ENCODE measurements around the gene ATG3.
A peak's percentile ranks its signal among the peaks of the same experiment; 100 is the strongest.
"Not testable (repeated sequence)": the region's sequence is repeated elsewhere in the genome, so short reads cannot be mapped to it uniquely, and the experiment has no call there.

The ATG3 gene

DNA sequence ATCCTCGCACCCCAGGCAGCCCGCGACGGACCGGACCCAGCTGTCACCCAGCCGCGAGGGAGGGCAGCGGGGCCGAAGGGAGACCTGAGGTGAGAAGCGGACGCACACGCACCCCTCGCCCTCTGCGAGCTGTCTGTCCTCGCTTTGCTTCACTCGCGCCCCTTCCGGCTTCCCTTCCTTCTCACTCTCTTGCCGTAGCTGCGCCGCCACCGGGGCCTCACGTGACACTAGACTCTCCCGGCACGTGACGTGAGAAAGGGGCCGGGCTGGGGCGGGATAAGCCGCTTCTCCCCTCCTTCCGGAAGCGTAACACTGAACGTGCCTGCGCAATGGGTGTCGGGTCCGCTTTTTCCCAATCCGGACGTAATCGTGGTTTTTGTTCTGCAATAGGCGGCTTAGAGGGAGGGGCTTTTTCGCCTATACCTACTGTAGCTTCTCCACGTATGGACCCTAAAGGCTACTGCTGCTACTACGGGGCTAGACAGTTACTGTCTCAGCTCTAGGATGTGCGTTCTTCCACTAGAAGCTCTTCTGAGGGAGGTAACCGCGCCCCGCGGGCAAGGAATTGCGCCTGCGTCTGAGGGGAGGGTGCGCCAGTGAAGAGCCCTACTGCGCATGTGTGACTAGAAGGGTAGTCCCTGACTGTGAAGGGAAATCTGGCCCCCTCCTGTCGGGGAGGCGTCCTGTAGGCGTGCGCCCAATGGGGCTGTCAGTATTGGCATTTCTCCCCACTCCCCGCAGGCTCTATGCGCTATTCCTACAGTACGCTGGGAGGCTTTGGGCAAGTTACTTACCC, at the start of gene ATG3, which contains the start of gene SLC35A5:
ATG3 (minus strand) TSS at position 229 of the 796 bp plus-strand sequence. CDS start 434 bp downstream, outside the sequence.
SLC35A5 (plus strand) TSS at position 312 of the 796 bp plus-strand sequence. CDS start 1,359 bp downstream, outside the sequence.
- peak; percentile 98 for DNase-seq

DNA sequence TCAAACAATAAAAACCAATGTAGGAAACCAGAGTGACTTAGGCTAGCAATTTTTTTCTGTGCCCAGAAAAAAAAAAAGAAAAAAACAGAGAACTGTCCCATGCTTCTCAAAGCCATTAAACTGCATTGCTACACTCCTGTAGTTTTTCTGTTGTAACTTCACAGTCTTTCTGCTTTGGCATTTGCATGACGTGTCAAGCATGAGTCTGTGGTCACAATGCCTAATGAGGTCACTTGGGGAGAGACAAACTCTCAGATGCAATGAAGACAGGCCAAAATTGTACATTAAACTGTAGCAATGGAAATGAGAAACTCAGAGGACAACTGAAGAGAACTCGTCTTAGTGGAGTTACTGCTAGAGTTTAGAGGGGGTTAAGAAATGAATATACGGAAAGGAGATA, 48.4 kb upstream of the ATG3 start:
- DNase-seq, result no peak

- no peak for DNase-seq
Measured at GRCh38 chr3:112607863-112608262, 46.1 kb upstream of the ATG3 start.

DNA sequence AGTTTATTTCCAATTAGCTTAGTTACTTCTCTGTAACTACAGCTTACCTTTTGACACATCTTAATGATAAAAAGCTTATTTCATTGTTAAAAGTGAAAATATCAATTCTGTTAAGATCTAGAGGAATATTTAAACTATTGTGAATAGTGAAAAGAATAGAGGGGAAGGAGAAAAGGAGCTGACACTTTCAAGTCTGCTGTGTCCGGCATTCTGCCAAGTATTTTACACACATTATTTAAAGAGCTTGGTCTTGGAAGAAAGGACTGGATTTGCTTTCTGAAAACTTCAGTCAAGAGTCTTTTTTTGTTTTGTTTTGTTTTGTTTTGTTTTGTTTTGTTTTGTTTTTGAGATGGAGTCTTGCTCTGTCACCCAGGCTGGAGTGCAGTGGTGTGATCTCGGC, 44.3 kb upstream of the ATG3 start:
- no peak for DNase-seq

- no peak for DNase-seq
Measured at GRCh38 chr3:112605285-112605684, 43.5 kb upstream of the ATG3 start.

DNA sequence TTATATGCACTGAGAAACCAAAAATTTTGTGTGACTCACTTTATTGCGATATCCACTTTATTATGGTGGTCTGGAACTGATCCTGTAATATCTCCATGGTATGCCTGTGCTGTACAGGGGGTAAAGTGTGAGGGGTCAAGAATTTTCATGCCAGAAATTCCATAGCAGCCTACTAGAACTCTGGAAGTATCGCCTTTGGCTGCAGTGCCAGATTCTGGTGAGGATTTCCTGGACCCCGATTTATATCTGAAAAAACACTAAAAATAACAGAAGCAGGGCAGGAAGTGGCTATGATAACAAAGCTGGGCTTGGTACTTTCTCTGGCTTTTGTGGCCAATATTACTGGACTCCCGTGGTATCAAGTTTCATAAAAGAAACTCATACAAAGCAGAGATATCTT, 42.8 kb upstream of the ATG3 start:
- DNase-seq, result no peak

DNA sequence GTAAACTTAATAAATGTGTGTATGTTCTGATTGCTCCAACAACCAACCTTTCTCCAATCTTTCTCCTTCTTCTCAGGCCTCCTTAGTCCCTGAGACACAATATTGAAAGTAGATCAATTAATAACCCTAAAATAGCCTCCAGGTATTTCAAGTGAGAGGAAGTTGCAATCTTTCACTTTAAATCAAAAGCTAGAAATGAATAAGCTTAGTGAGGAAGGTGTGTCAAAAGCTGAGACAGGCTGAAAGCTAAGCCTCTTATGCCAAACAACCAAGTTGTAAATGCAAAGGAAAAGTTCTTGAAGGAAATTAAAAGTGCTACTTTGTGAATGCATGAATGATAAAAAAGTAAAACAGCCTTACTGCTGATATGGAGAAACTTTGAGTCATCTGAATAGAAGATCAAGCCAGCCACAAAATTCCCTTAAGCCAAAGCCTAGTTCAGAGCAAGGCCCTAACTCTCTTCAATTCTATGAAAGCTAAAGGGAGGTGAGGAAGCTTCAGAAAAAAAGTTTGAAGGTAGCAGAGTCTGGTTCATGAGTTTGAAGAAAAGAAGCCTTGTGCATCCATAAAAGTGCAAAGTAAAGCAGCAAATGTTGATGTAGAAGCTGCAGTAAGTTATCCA, 40.6 kb upstream of the ATG3 start:
- DNase-seq, result no peak

GRCh38 chr3:112598731-112599130, 37.0 kb upstream of the ATG3 start:
- no peak for DNase-seq

DNA sequence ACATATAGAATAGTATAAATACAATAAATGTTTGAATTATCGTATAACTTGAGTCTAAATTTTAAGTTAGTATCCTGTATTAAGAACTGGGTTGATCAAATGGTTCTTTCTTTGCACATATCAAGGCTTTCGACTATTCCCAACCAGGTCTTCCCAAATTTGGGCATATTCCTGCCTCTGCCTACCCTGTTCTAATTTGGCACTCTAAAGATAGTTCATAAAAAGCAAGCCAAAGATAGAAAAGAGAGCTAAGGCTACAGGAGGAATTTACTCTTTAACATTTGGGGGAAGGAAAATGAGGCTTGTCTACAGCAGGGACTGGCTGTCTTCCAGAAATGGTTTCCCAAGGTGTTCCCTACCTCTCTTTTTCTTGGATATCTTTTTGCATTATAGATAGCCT, 36.2 kb upstream of the ATG3 start:
- DNase-seq, result no peak

DNA sequence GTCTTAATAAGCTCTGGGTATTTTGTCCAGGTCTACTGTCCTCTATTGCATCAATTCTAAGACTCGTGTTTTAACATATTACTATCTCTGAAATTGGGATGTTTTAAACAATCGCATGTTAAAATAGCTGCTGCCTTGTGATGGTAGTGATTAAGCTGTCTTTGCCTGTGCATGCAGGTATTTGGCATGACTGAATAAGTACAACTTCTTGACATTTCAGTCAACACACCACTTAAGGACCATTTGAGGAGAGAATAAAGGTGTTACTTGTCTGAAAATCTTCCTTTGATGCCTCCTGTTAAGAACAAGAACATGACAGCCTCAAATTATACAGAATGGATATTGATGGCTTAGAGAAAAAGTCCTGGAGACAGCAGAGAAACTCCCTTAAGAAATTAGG, 33.1 kb upstream of the ATG3 start:
- DNase-seq, result no peak

GRCh38 chr3:112593258-112593657, 31.5 kb upstream of the ATG3 start:
- no peak for DNase-seq

DNA sequence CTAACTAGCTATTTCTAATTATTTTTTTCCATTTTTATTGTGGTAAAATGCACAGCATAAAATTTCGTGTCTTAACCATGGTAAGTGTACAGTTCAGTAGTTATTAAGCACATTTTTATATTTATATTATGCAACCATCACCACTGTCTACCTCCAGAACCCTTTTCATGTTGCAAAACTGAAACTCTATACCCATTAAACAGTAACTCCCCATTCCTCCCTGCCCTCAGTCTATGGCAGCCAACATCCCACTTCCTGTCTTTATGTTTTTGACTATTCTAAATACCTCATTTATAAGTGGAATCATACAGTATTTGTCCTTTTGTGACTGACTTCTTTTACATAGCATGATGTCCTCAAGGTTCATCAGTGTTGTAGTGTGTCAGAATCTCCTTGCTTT, 25.6 kb upstream of the ATG3 start:
- DNase-seq, result no peak

- no peak for DNase-seq
Measured at GRCh38 chr3:112585782-112586181, 24.0 kb upstream of the ATG3 start.

- no peak for DNase-seq
Measured at GRCh38 chr3:112583105-112583504, 21.3 kb upstream of the ATG3 start.

- DNase-seq, result peak; percentile 2
Measured at GRCh38 chr3:112582244-112582874, 20.6 kb upstream of the ATG3 start.

GRCh38 chr3:112579697-112580096, 17.9 kb upstream of the ATG3 start:
- DNase-seq, result no peak

- no peak for DNase-seq
Measured at GRCh38 chr3:112579232-112579631, 17.5 kb upstream of the ATG3 start.

- no peak for DNase-seq
Measured at GRCh38 chr3:112572701-112573100, 10.9 kb upstream of the ATG3 start.

DNA sequence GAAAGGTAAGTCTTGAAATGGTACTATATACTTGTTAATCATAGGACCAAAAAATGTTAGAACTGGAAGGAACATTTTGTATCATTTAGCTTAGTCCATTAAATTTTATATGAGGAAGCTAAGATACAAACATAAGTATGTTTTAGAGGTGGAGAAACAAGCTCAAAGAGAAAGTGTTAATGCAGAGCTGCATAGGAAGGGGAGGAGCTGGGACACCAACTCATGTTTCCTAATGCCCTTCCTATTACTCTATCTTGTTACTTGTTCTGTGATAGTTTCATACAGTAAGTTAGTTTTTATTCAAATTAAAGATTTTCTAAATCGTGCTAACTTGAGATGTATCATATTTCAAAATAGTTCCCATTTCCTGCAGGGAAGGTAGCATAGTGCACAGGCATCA, 7.5 kb upstream of the ATG3 start:
- no peak for DNase-seq

- no peak for DNase-seq
Measured at GRCh38 chr3:112568642-112569041, 6.9 kb upstream of the ATG3 start.

DNA sequence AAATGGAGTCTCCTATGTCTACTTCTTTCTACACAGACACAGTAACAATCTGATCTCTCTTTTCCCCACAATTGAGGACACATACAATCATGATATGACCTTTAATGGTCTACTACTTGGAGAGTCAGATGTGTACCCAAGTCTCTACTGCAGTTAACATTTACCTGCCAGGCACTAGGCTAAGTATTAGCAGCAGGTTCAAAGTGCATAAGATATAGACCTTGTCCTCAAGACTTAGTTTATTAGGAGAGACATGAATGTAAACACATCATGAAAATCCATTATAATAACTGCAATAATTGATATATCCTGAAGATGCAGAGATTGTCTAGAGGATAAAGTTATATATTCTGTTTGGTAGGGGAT, 3.2 kb upstream of the ATG3 start:
- no peak for DNase-seq

DNA sequence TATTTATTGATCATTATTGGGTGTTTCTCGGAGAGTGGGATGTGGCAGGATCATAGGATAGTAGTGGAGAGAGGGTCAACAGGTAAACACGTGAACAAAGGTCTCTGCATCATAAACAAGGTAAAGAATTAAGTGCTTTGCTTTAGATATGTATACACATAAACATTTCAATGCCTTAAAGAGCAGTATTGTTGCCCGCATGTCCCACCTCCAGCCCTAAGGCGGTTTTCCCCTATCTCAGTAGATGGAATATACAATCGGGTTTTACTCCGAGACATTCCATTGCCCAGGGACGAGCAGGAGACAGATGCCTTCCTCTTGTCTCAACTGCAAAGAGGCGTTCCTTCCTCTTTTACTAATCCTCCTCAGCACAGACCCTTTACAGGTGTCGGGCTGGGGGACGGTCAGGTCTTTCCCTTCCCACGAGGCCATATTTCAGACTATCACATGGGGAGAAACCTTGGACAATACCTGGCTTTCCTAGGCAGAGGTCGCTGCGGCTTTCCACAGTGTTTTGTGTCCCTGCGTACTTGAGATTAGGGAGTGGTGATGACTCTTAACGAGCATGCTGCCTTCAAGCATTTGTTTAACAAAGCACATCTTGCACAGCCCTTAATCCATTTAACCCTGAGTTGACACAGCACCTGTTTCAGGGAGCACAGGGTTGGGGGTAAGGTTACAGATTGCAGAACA, 2.6 kb upstream of the ATG3 start:
- not testable (repeated sequence) for DNase-seq

- DNase-seq, result peak; percentile 54
Measured at GRCh38 chr3:112561484-112561733, 353 bp downstream of the ATG3 start.

Data from DMS79 treated with DMSO at 0.1 percent for 48 hours (cell line).